ENCODE data around the gene ATP2C2.
"Not testable (repeated sequence)": the region's sequence is repeated elsewhere in the genome, so short reads cannot be mapped to it uniquely, and the experiment has no call there.

ATP2C2 gene

GRCh38 chr16:84340325-84341040 is 27.9 kb upstream of the ATP2C2 start:
- H3K27me3 ChIP-seq (ENCODE audit: insufficient read depth, poor library complexity, severe bottlenecking), result no peaks in the 10 kb centered on the region
- H3K4me3 ChIP-seq (ENCODE audit: severe bottlenecking), result no peak overlapping the region
- TF ChIP-seq CTCF (IDR thresholded peaks at IDR 0.05; ENCODE audit: poor library complexity, severe bottlenecking), result peak; percentile 23
- peak; percentile 84 for ATAC-seq (ENCODE audit: low read depth)
- H3K9me3 ChIP-seq (ENCODE audit: severe bottlenecking), result peaks cover 4% of the 10 kb centered on the region
- DNase-seq (ENCODE audit: low spot score), result no peak
- no peaks in the 10 kb centered on the region for H3K4me1 ChIP-seq (ENCODE audit: insufficient read depth, poor library complexity, severe bottlenecking)
- H3K36me3 ChIP-seq (ENCODE audit: low read depth), result no peaks in the 10 kb centered on the region
- no peak overlapping the region for H3K27ac ChIP-seq (ENCODE audit: poor library complexity, severe bottlenecking)

- H3K4me1 ChIP-seq (ENCODE audit: insufficient read depth, poor library complexity, severe bottlenecking), result no peaks in the 10 kb centered on the region
- no peak overlapping the region for H3K27ac ChIP-seq (ENCODE audit: poor library complexity, severe bottlenecking)
- no peak for TF ChIP-seq CTCF (IDR thresholded peaks at IDR 0.05; ENCODE audit: poor library complexity, severe bottlenecking)
- peaks cover 4% of the 10 kb centered on the region for H3K9me3 ChIP-seq (ENCODE audit: severe bottlenecking)
- no peak for DNase-seq (ENCODE audit: low spot score)
- no peak overlapping the region for H3K4me3 ChIP-seq (ENCODE audit: severe bottlenecking)
- H3K27me3 ChIP-seq (ENCODE audit: insufficient read depth, poor library complexity, severe bottlenecking), result no peaks in the 10 kb centered on the region
- ATAC-seq (ENCODE audit: low read depth), result no peak
- no peaks in the 10 kb centered on the region for H3K36me3 ChIP-seq (ENCODE audit: low read depth)
These were observed 26.6 kb upstream of the ATP2C2 start for GRCh38 chr16:84341528-84342295.

GRCh38 chr16:84343800-84344199 is 24.5 kb upstream of the ATP2C2 start:
- H3K4me3 ChIP-seq (ENCODE audit: severe bottlenecking); H3K27me3 ChIP-seq (ENCODE audit: insufficient read depth, poor library complexity, severe bottlenecking); ATAC-seq (ENCODE audit: low read depth); H3K36me3 ChIP-seq (ENCODE audit: low read depth); H3K4me1 ChIP-seq (ENCODE audit: insufficient read depth, poor library complexity, severe bottlenecking); DNase-seq (ENCODE audit: low spot score); H3K27ac ChIP-seq (ENCODE audit: poor library complexity, severe bottlenecking); H3K9me3 ChIP-seq (ENCODE audit: severe bottlenecking): not testable (repeated sequence)

GRCh38 chr16:84344781-84345180 is 23.6 kb upstream of the ATP2C2 start:
- DNase-seq (ENCODE audit: low spot score), result no peak
- Histone ChIP-seq H3K27ac (ENCODE audit: poor library complexity, severe bottlenecking) (no peak overlapping the region), H3K27me3 (ENCODE audit: insufficient read depth, poor library complexity, severe bottlenecking) (no peaks in the 10 kb centered on the region), H3K36me3 (ENCODE audit: low read depth) (no peaks in the 10 kb centered on the region), H3K4me3 (ENCODE audit: severe bottlenecking) (no peak overlapping the region), H3K4me1 (ENCODE audit: insufficient read depth, poor library complexity, severe bottlenecking) (no peaks in the 10 kb centered on the region), H3K9me3 (ENCODE audit: severe bottlenecking) (no peaks in the 10 kb centered on the region)
- TF ChIP-seq CTCF (IDR thresholded peaks at IDR 0.05; ENCODE audit: poor library complexity, severe bottlenecking), result no peak
- no peak for ATAC-seq (ENCODE audit: low read depth)

DNA sequence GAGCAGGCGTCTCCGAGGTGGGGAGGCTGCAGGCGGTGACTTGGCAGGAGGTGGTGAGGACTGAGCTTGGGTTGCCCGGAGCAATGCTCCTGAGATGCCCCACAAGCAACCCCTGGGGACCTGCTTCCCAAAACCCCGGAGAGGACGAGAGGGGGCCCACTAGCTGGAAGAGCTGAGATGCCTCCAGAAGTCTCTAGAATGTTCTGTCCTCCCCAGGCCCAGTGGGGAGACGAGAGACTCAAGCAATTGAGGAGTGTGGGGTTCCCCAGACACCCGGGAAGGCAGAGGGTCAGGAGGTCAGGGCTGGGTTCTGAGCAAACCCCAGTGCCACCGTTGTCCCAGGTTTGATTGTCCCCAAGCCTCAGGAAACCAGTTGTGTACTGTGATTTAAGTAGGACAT is 21.2 kb upstream of the ATP2C2 start:
- ATAC-seq (ENCODE audit: low read depth) (no peak), DNase-seq (ENCODE audit: low spot score) (no peak)
- TF ChIP-seq CTCF (IDR thresholded peaks at IDR 0.05; ENCODE audit: poor library complexity, severe bottlenecking), result no peak
- Histone ChIP-seq H3K4me1 (ENCODE audit: insufficient read depth, poor library complexity, severe bottlenecking) (no peaks in the 10 kb centered on the region), H3K36me3 (ENCODE audit: low read depth) (no peaks in the 10 kb centered on the region), H3K27me3 (ENCODE audit: insufficient read depth, poor library complexity, severe bottlenecking) (no peaks in the 10 kb centered on the region), H3K9me3 (ENCODE audit: severe bottlenecking) (no peaks in the 10 kb centered on the region), H3K4me3 (ENCODE audit: severe bottlenecking) (no peak overlapping the region), H3K27ac (ENCODE audit: poor library complexity, severe bottlenecking) (no peak overlapping the region)
